Lower leg skin (tissue), 3 donors: ENCODE data around the gene ZC3H13.

ENCODE experiments used
- CTCF ChIP-seq, 3 donors: fragments of 450-650 bp; IDR thresholded peaks; one replicate each; pipeline ENCODE4 v1.5.1; 2016; ENCODE audit warnings: antibody characterized with exemption in 3 of 3, mild to moderate bottlenecking in 3 of 3, moderate library complexity in 2 of 3
- POLR2A ChIP-seq, 2 donors: fragments of 450-650 bp; IDR thresholded peaks; one replicate each; pipeline ENCODE4 v1.6.1; 2016 to 2017; ENCODE audit warnings: antibody characterized with exemption in 2 of 2, mild to moderate bottlenecking in 1 of 2, moderate library complexity in 1 of 2

- TF ChIP-seq CTCF (IDR thresholded peaks at IDR 0.05) (no peak), POLR2A (IDR thresholded peaks at IDR 0.05) (no peak)
Measured at GRCh38 chr13:46087481-46087880, 34.9 kb upstream of the ZC3H13 start.
